ENCODE measurements around the gene C22orf39.
A peak's percentile ranks its signal among the peaks of the same experiment; 100 is the strongest.

C22orf39 gene

GRCh38 chr22:19472233-19472632 is 24.7 kb upstream of the C22orf39 start:
- no peaks in the 10 kb centered on the region for H3K9me3 ChIP-seq (replicated peaks; ENCODE audit: low read length)
- H3K36me3 ChIP-seq (ENCODE audit: insufficient read depth, low read length), result peaks cover 79% of the 10 kb centered on the region
- no peak overlapping the region for H3K4me3 ChIP-seq (ENCODE audit: low read length)
- no peak overlapping the region for H3K4me2 ChIP-seq (ENCODE audit: low read length)
- H3K9ac ChIP-seq (ENCODE audit: low read depth, low read length), result no peak overlapping the region
- no peaks in the 10 kb centered on the region for H3K27me3 ChIP-seq (ENCODE audit: control insufficient read depth, insufficient read depth, low read length)
- peaks cover 2% of the 10 kb centered on the region for H3K4me1 ChIP-seq (ENCODE audit: control insufficient read depth, insufficient read depth, low read length)

DNA sequence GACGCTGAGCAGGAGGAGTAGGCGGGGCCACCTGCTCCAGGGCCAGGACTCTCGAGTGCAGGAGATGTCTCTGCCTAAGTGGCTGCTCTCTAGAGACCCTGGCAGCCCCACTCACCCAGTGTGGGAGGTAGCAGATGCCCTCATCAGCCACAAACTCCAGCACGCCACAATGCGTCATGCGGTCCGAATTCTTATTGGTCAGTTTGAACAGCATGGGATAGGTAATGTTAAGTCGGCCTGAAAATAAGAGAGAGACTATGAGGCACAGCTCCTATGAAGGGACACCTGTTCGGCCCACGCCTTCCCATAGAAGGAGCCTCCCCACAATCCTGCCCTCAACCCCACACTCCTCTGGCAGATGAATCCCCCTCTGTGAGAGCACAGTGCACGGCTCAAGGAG is 24.1 kb upstream of the C22orf39 start:
- no peaks in the 10 kb centered on the region for H3K9me3 ChIP-seq (replicated peaks; ENCODE audit: low read length)
- H3K36me3 ChIP-seq (ENCODE audit: insufficient read depth, low read length), result peaks cover 86% of the 10 kb centered on the region
- H3K4me3 ChIP-seq (ENCODE audit: low read length), result no peak overlapping the region
- no peak overlapping the region for H3K9ac ChIP-seq (ENCODE audit: low read depth, low read length)
- H3K4me1 ChIP-seq (ENCODE audit: control insufficient read depth, insufficient read depth, low read length), result no peaks in the 10 kb centered on the region
- no peak overlapping the region for H3K4me2 ChIP-seq (ENCODE audit: low read length)
- H3K27me3 ChIP-seq (ENCODE audit: control insufficient read depth, insufficient read depth, low read length), result no peaks in the 10 kb centered on the region

GRCh38 chr22:19470010-19470409 is 22.5 kb upstream of the C22orf39 start:
- Histone ChIP-seq H3K4me3 (ENCODE audit: low read length) (no peak overlapping the region), H3K9ac (ENCODE audit: low read depth, low read length) (no peak overlapping the region), H3K4me2 (ENCODE audit: low read length) (no peak overlapping the region), H3K27me3 (ENCODE audit: control insufficient read depth, insufficient read depth, low read length) (no peaks in the 10 kb centered on the region), H3K4me1 (ENCODE audit: control insufficient read depth, insufficient read depth, low read length) (no peaks in the 10 kb centered on the region), H3K36me3 (ENCODE audit: insufficient read depth, low read length) (peaks cover 91% of the 10 kb centered on the region), H3K9me3 (replicated peaks; ENCODE audit: low read length) (no peaks in the 10 kb centered on the region)

- peaks cover 91% of the 10 kb centered on the region for H3K36me3 ChIP-seq (ENCODE audit: insufficient read depth, low read length)
- no peaks in the 10 kb centered on the region for H3K9me3 ChIP-seq (replicated peaks; ENCODE audit: low read length)
- H3K4me2 ChIP-seq (ENCODE audit: low read length), result no peak overlapping the region
- H3K4me3 ChIP-seq (ENCODE audit: low read length), result no peak overlapping the region
- no peaks in the 10 kb centered on the region for H3K4me1 ChIP-seq (ENCODE audit: control insufficient read depth, insufficient read depth, low read length)
- H3K9ac ChIP-seq (ENCODE audit: low read depth, low read length), result no peak overlapping the region
- no peaks in the 10 kb centered on the region for H3K27me3 ChIP-seq (ENCODE audit: control insufficient read depth, insufficient read depth, low read length)
Observed at GRCh38 chr22:19469421-19469820, 21.9 kb upstream of the C22orf39 start.

DNA sequence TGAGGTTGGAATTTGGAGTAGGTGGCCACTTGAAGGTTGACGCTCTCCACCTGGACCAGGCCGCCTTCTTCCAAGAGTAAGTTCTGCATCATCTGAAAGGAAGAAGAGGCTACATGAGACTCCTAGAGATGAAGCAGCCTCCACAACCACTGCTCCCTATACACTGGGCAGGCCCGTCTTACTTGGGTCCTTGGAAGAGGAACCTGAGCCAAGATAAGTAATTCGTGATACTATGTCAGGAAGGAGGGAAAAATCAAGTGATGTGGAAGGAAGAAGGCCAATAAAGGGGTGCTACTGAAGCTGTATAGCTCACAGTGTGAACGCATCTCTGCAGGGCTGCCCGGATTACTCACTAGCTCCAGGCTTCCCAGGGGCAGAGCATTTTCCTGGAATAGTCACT is 20.4 kb upstream of the C22orf39 start:
- H3K36me3 ChIP-seq (ENCODE audit: insufficient read depth, low read length), result peaks cover 90% of the 10 kb centered on the region
- no peak overlapping the region for H3K9ac ChIP-seq (ENCODE audit: low read depth, low read length)

DNA sequence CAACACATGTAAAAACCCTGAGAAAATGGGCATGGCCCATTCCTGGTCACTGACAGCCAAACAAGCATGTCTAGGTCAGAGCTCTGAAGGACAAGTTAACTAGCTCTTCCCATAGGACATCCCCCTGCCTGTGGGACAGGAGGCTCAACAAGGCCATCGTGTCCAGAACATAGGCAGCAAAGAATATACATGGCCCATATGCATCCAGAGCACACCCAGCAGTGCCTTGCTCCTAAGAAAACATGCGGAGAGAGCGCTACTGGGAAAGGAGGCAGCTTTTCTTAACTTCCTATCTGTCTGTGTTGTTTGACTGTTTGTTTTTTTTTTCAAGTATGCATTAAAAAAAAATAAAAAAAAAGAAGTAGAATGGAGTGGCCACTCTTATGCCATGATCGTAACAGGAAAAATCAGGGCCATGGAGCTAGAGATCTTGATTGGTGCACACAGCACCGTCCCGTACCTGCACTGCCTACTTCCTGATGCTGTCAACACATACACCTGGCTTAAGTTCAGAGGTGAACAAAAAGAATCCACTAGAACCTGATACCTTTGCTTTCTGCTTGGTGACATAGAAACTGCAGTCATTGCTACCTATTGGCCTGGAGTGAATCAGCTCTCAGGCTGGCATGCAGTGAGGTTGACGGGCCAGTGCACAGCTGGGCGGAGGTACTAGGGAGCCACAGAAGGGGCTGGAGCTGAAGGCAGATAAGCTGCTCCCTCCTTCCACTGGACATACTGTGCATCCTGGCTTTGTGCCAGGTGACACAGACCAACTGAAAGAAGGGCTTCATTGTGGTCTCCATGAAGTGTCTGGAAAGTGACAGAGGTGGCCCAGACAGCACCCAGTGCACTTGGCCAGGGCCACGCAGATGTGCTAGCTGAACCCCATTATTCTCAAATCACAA is 19.6 kb upstream of the C22orf39 start:
- H3K9me3 ChIP-seq (replicated peaks; ENCODE audit: low read length), result no peaks in the 10 kb centered on the region
- H3K4me1 ChIP-seq (ENCODE audit: control insufficient read depth, insufficient read depth, low read length), result no peaks in the 10 kb centered on the region
- no peaks in the 10 kb centered on the region for H3K27me3 ChIP-seq (ENCODE audit: control insufficient read depth, insufficient read depth, low read length)
- no peak overlapping the region for H3K9ac ChIP-seq (ENCODE audit: low read depth, low read length)
- no peak overlapping the region for H3K4me3 ChIP-seq (ENCODE audit: low read length)
- H3K4me2 ChIP-seq (ENCODE audit: low read length), result no peak overlapping the region
- H3K36me3 ChIP-seq (ENCODE audit: insufficient read depth, low read length), result peaks cover 86% of the 10 kb centered on the region

More for the DNA sequence above, 20.4 kb upstream of the C22orf39 start:
- Histone ChIP-seq H3K4me2 (ENCODE audit: low read length) (no peak overlapping the region), H3K27me3 (ENCODE audit: control insufficient read depth, insufficient read depth, low read length) (no peaks in the 10 kb centered on the region), H3K4me3 (ENCODE audit: low read length) (no peak overlapping the region), H3K9me3 (replicated peaks; ENCODE audit: low read length) (no peaks in the 10 kb centered on the region), H3K4me1 (ENCODE audit: control insufficient read depth, insufficient read depth, low read length) (no peaks in the 10 kb centered on the region)

DNA sequence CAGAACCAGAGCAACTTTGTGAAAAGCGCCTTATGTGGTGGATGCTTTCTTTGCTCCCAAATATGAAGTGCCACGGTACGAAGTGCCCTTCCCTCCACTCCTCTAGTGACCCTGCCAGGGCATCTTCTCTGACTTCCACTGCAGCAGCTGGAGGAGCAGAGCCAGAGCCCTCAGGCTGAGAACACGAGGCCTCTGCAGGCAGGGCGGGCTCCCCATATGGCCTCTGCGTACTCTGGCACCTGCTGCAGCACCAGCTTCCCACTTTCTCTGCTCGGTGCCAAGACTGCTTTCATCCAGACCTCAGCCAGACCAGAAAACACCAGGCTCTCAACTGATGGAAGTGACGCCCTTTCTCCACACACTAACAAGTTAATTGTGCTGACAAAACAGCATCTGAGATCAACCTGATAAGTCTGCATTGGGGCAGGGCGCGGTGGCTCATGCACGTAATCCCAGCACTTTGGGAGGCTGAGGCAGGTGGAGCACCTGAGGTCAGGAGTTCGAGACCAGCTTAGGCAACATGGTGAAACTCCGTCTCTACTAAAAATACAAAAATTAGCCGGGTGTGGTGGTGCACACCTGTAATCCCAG is 18.7 kb upstream of the C22orf39 start:
- Histone ChIP-seq H3K4me2 (ENCODE audit: low read length) (no peak overlapping the region), H3K9me3 (replicated peaks; ENCODE audit: low read length) (no peaks in the 10 kb centered on the region), H3K4me1 (ENCODE audit: control insufficient read depth, insufficient read depth, low read length) (no peaks in the 10 kb centered on the region), H3K4me3 (ENCODE audit: low read length) (no peak overlapping the region), H3K27me3 (ENCODE audit: control insufficient read depth, insufficient read depth, low read length) (no peaks in the 10 kb centered on the region), H3K9ac (ENCODE audit: low read depth, low read length) (no peak overlapping the region), H3K36me3 (ENCODE audit: insufficient read depth, low read length) (peaks cover 86% of the 10 kb centered on the region)

- Histone ChIP-seq H3K36me3 (ENCODE audit: insufficient read depth, low read length) (peaks cover 88% of the 10 kb centered on the region), H3K9ac (ENCODE audit: low read depth, low read length) (no peak overlapping the region), H3K4me3 (ENCODE audit: low read length) (no peak overlapping the region), H3K4me1 (ENCODE audit: control insufficient read depth, insufficient read depth, low read length) (no peaks in the 10 kb centered on the region), H3K27me3 (ENCODE audit: control insufficient read depth, insufficient read depth, low read length) (no peaks in the 10 kb centered on the region), H3K4me2 (ENCODE audit: low read length) (no peak overlapping the region), H3K9me3 (replicated peaks; ENCODE audit: low read length) (no peaks in the 10 kb centered on the region)
Observed at GRCh38 chr22:19464975-19465374, 17.5 kb upstream of the C22orf39 start.

DNA sequence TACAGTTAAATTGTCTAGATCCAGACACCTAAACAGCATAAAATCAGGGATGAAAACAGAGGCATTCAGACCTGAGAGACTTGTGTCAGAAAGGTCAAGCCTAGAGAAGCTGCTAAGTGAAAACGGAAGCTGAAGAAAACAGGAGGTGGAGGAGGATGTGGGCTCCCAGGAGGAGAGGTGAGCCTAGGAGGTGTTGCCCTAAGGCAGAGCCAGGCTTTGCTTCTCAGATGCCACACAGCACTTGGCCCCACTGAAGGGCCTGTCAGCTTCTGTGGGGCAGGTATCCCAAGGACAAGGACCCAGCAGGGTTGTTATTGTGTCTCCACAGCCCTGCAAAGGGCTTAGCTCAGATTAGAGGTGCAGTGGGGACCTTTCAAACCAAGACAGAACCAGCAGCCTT is 17.0 kb upstream of the C22orf39 start:
- no peaks in the 10 kb centered on the region for H3K27me3 ChIP-seq (ENCODE audit: control insufficient read depth, insufficient read depth, low read length)
- H3K4me1 ChIP-seq (ENCODE audit: control insufficient read depth, insufficient read depth, low read length), result no peaks in the 10 kb centered on the region
- H3K9me3 ChIP-seq (replicated peaks; ENCODE audit: low read length), result no peaks in the 10 kb centered on the region
- H3K9ac ChIP-seq (ENCODE audit: low read depth, low read length), result no peak overlapping the region
- peaks cover 84% of the 10 kb centered on the region for H3K36me3 ChIP-seq (ENCODE audit: insufficient read depth, low read length)
- H3K4me3 ChIP-seq (ENCODE audit: low read length), result no peak overlapping the region
- H3K4me2 ChIP-seq (ENCODE audit: low read length), result no peak overlapping the region

DNA sequence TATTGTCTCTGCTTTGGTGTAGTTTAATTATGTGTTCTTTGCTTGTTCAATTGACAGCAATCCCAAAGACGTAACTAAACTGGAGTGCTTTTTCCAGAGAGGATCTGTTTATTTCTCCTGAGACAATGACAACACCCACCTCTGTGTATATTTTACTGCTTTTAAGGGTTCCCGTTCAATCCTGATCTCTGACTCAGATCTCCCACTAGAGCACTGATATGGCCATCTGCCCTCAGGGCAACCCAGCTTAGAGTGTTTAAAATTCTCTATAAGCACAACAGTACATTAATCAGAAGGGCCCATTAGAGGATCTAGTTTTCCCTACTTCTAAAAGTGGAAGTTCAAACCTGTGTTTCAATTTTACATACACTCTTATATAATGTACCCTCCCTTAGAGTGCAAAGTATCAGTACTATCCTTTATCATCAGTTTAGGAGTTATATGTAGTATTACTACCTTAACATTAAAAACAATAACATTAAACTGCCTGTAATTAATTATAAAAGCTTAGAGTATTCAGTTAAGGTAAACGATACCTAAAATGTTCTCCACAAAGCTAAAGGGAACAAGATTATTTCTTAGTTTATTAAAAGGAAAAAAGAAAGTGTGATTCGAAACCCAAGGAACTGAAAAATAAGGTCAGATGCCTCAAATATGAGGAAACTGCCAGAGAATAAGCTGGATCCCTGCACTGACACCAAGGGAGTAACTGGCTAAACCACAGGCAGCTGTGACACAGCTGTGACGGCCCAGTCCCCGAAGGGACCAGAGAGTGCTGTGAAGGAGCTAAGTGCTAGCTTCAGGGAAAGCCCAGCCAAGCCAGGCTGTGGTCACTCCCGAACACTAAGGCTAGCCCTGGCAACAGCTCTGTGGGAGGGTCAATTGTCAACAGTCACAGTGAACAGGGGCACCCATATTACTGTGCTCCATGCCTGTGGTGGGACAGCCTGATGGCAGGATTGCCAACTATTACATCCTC is 16.3 kb upstream of the C22orf39 start:
- no peaks in the 10 kb centered on the region for H3K27me3 ChIP-seq (ENCODE audit: control insufficient read depth, insufficient read depth, low read length)
- no peak overlapping the region for H3K4me3 ChIP-seq (ENCODE audit: low read length)
- H3K4me1 ChIP-seq (ENCODE audit: control insufficient read depth, insufficient read depth, low read length), result no peaks in the 10 kb centered on the region
- peaks cover 81% of the 10 kb centered on the region for H3K36me3 ChIP-seq (ENCODE audit: insufficient read depth, low read length)
- no peak overlapping the region for H3K4me2 ChIP-seq (ENCODE audit: low read length)
- peak overlapping the region; percentile 10 for H3K9ac ChIP-seq (ENCODE audit: low read depth, low read length)
- H3K9me3 ChIP-seq (replicated peaks; ENCODE audit: low read length), result no peaks in the 10 kb centered on the region

- H3K4me2 ChIP-seq (ENCODE audit: low read length), result no peak overlapping the region
- H3K9me3 ChIP-seq (replicated peaks; ENCODE audit: low read length), result no peaks in the 10 kb centered on the region
- no peaks in the 10 kb centered on the region for H3K4me1 ChIP-seq (ENCODE audit: control insufficient read depth, insufficient read depth, low read length)
- no peaks in the 10 kb centered on the region for H3K27me3 ChIP-seq (ENCODE audit: control insufficient read depth, insufficient read depth, low read length)
- peaks cover 75% of the 10 kb centered on the region for H3K36me3 ChIP-seq (ENCODE audit: insufficient read depth, low read length)
- no peak overlapping the region for H3K9ac ChIP-seq (ENCODE audit: low read depth, low read length)
- no peak overlapping the region for H3K4me3 ChIP-seq (ENCODE audit: low read length)
Observed at GRCh38 chr22:19463008-19463407, 15.5 kb upstream of the C22orf39 start.
